ENCODE data around the gene RPLP2. TPM values are rescaled to one million over a fixed set of nuclear protein-coding genes. Genes with fewer than 3 reads are reported as not detected.

RPLP2 gene
- polyA plus RNA-seq, 1 donor (not counting 4 experiments of a cell fraction or from before 2014, with no cell fraction given): 632 TPM

DNA sequence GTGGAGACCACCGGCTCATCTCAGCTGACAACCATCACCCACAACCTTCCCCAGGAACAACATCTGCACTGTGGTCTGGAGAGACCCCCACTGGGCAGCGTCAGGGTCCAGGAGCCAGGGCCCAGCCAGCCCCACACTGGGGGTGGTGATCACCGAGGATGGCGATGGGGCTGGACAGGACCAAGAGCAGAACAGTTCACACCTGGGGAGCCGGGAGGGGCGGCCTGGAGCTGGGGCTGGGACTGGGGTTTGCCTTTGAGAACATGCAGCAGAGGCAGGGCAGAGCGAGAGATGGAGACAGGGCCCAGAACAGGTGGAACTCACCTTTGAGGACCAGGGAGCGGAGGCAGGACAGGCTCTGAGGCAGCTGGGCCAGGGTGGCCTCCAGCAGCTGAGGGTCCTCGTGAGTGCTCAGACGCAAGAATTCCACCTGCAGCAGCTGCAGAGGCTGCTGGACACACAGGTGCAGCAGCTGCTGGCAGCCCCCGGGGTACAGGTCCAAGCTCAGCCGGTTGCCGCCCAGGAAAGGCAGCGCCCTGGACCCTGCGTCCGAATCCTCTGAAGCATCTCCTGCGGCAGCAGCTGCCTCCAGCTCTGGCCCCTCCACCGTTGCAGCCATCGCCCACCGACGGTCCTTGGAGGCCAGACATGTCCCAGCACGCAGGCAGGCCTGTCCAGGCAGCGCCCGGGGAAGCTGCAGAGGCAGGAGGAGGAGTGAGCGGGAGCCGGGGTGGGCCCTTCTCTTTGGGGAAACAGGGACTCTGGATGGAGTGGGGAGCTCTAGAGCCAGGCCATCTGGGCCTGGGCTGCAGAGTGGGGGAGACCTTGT lies 5.8 kb upstream of the RPLP2 start:
- Histone ChIP-seq H3K9ac (ENCODE audit: control insufficient read depth, extremely low read depth, insufficient read depth, low read length) (peak overlapping the region; percentile 61), H3K4me1 (ENCODE audit: control insufficient read depth, extremely low read depth, insufficient read depth, low read length) (peaks cover 20% of the 10 kb centered on the region), H3K27me3 (ENCODE audit: control insufficient read depth, extremely low read depth, insufficient read depth, low read length) (no peaks in the 10 kb centered on the region), H3K9me3 (ENCODE audit: control insufficient read depth, low read depth, low read length) (no peaks in the 10 kb centered on the region), H4K20me1 (ENCODE audit: control insufficient read depth, extremely low read depth, insufficient read depth, low read length) (no peaks in the 10 kb centered on the region), H3K79me2 (ENCODE audit: control insufficient read depth, insufficient read depth, low read length) (peaks cover 8% of the 10 kb centered on the region), H3K27ac (ENCODE audit: control insufficient read depth, insufficient read depth, low read length) (no peak overlapping the region), H3K4me3 (ENCODE audit: control insufficient read depth in 2 of 3, extremely low read depth in 1 of 3, insufficient read depth in 2 of 3, low read depth in 1 of 3, low read length in 3 of 3) (peak overlapping the region; percentile 47 to 73 (median 72)), H3K36me3 (ENCODE audit: control insufficient read depth in 2 of 2, extremely low read depth in 1 of 2, insufficient read depth in 2 of 2, low read length in 2 of 2) (peaks cover 0 to 17% of the 10 kb centered on the region in 2 experiments), H2AFZ (ENCODE audit: control insufficient read depth, low read length) (peak overlapping the region; percentile 36), H3K4me2 (ENCODE audit: control insufficient read depth, extremely low read depth, insufficient read depth, low read depth, low read length) (peak overlapping the region; percentile 95), H3K9me1 (ENCODE audit: control insufficient read depth, extremely low read depth, insufficient read depth, low read length) (no peaks in the 10 kb centered on the region)
- no peak for TF ChIP-seq EZH2 (IDR thresholded peaks at IDR 0.05; ENCODE audit: low read length)
- TF ChIP-seq, protein P1, sequence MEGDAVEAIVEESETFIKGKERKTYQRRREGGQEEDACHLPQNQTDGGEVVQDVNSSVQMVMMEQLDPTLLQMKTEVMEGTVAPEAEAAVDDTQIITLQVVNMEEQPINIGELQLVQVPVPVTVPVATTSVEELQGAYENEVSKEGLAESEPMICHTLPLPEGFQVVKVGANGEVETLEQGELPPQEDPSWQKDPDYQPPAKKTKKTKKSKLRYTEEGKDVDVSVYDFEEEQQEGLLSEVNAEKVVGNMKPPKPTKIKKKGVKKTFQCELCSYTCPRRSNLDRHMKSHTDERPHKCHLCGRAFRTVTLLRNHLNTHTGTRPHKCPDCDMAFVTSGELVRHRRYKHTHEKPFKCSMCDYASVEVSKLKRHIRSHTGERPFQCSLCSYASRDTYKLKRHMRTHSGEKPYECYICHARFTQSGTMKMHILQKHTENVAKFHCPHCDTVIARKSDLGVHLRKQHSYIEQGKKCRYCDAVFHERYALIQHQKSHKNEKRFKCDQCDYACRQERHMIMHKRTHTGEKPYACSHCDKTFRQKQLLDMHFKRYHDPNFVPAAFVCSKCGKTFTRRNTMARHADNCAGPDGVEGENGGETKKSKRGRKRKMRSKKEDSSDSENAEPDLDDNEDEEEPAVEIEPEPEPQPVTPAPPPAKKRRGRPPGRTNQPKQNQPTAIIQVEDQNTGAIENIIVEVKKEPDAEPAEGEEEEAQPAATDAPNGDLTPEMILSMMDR (optimal IDR thresholded peaks at IDR 0.05 in 1 of 3, IDR thresholded peaks at IDR 0.05 in 1 of 3, conservative IDR thresholded peaks at IDR 0.05 in 1 of 3; ENCODE audit: extremely low read depth in 1 of 3, insufficient read depth in 2 of 3, low read length in 3 of 3): no peak
- DNase-seq (ENCODE audit: low read depth, low spot score) (no peak), FAIRE-seq (no peak)
- dilution Hi-C loops (cut with MboI; ENCODE audit: extremely low pct_ligation_motif_present, low sequenced_read_pairs): no loop called here

DNA sequence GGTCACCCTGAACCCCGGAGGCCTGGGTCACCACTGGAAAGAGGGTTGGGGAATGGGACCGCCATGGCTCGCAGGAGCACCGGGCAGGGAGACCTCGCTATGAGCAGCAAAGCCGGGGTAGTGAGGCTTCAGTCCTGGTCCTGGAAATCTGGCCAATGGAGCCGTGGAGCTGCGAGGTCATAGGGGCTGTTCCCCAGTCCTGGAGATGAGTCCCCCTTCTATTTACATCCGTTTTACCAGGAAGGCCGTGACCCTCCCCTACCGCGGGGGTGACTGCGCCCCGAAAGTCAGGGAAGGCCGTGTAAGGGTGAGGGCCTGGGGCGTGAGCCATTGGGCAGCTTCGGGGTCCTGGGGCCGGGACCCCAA lies 5.2 kb upstream of the RPLP2 start:
- Histone ChIP-seq H3K9ac (ENCODE audit: control insufficient read depth, extremely low read depth, insufficient read depth, low read length) (peak overlapping the region; percentile 61), H3K9me1 (ENCODE audit: control insufficient read depth, extremely low read depth, insufficient read depth, low read length) (no peaks in the 10 kb centered on the region), H2AFZ (ENCODE audit: control insufficient read depth, low read length) (peak overlapping the region; percentile 36), H3K27ac (ENCODE audit: control insufficient read depth, insufficient read depth, low read length) (no peak overlapping the region), H3K79me2 (ENCODE audit: control insufficient read depth, insufficient read depth, low read length) (peaks cover 11% of the 10 kb centered on the region), H3K4me2 (ENCODE audit: control insufficient read depth, extremely low read depth, insufficient read depth, low read depth, low read length) (peak overlapping the region; percentile 95), H3K4me1 (ENCODE audit: control insufficient read depth, extremely low read depth, insufficient read depth, low read length) (peaks cover 20% of the 10 kb centered on the region), H3K27me3 (ENCODE audit: control insufficient read depth, extremely low read depth, insufficient read depth, low read length) (no peaks in the 10 kb centered on the region), H3K36me3 (ENCODE audit: control insufficient read depth in 2 of 2, extremely low read depth in 1 of 2, insufficient read depth in 2 of 2, low read length in 2 of 2) (peaks cover 0 to 13% of the 10 kb centered on the region in 2 experiments), H4K20me1 (ENCODE audit: control insufficient read depth, extremely low read depth, insufficient read depth, low read length) (no peaks in the 10 kb centered on the region), H3K4me3 (ENCODE audit: control insufficient read depth in 2 of 3, extremely low read depth in 1 of 3, insufficient read depth in 2 of 3, low read depth in 1 of 3, low read length in 3 of 3) (peak overlapping the region; percentile 47 to 73 (median 72)), H3K9me3 (ENCODE audit: control insufficient read depth, low read depth, low read length) (no peaks in the 10 kb centered on the region)
- dilution Hi-C loops (cut with MboI; ENCODE audit: extremely low pct_ligation_motif_present, low sequenced_read_pairs): no loop called here
- no peak for DNase-seq (ENCODE audit: low read depth, low spot score)
- FAIRE-seq: no peak
- no peak for TF ChIP-seq EZH2 (IDR thresholded peaks at IDR 0.05; ENCODE audit: low read length)
- TF ChIP-seq, protein P1 (optimal IDR thresholded peaks at IDR 0.05 in 1 of 3, IDR thresholded peaks at IDR 0.05 in 1 of 3, conservative IDR thresholded peaks at IDR 0.05 in 1 of 3; ENCODE audit: extremely low read depth in 1 of 3, insufficient read depth in 2 of 3, low read length in 3 of 3): no peak
